HG03460 (cell line): ENCODE results near the gene ZNF581.

Experiments
- ATAC-seq: cut with Tn5 transposase; IDR thresholded peaks from one replicate; pipeline ENCODE4 v1.9.1; 2021; ENCODE audit not compliant: unreplicated experiment

Gene ZNF581

GRCh38 chr19:55661826-55662225 lies 18.4 kb downstream of the ZNF581 start:
- ATAC-seq = no peak

- ATAC-seq = no peak
Measured at GRCh38 chr19:55663846-55664536, 20.5 kb downstream of the ZNF581 start.

- ATAC-seq = no peak
Measured at GRCh38 chr19:55666343-55667005, 23.0 kb downstream of the ZNF581 start.

DNA sequence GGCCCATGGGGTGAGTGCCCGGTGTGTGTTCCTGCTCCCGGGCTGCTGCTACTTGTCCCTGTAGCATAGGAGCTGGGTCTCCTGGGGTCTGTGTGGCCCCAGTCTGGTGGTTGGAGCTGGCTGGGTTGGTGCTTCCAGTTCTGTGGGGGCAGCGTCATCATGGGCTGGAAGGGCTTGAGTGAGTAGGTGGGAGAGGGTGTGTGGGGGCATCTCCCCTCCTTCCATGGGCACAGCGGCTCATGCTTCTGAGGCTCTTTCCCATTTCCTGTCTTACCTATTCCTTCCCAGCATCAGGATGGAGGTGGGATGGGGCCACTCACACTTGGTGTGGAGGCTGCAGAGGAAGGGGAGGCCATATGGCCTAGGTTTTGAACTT lies 23.5 kb downstream of the ZNF581 start:
- no peak for ATAC-seq

DNA sequence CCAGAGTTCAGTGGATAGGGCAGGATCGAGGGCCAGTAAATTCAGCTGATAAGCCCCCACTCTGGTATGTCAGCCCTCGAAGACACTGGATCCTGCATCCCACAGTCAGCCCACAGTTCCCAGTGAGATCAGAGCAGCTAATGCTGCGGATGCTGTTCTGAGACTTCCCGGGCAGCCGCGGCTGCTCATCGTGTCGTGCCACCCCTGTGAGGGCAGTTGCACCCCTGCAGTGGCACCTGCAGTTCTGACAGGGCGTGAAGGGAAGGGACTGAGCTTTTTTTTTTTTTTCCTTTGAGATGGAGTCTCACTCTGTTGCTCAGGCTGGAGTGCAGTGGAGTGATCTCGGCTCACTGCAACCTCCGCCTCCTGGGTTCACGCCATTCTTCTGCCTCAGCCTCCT lies 24.1 kb downstream of the ZNF581 start:
- no peak for ATAC-seq

GRCh38 chr19:55667958-55668357 lies 24.5 kb downstream of the ZNF581 start:
- ATAC-seq = no peak

DNA sequence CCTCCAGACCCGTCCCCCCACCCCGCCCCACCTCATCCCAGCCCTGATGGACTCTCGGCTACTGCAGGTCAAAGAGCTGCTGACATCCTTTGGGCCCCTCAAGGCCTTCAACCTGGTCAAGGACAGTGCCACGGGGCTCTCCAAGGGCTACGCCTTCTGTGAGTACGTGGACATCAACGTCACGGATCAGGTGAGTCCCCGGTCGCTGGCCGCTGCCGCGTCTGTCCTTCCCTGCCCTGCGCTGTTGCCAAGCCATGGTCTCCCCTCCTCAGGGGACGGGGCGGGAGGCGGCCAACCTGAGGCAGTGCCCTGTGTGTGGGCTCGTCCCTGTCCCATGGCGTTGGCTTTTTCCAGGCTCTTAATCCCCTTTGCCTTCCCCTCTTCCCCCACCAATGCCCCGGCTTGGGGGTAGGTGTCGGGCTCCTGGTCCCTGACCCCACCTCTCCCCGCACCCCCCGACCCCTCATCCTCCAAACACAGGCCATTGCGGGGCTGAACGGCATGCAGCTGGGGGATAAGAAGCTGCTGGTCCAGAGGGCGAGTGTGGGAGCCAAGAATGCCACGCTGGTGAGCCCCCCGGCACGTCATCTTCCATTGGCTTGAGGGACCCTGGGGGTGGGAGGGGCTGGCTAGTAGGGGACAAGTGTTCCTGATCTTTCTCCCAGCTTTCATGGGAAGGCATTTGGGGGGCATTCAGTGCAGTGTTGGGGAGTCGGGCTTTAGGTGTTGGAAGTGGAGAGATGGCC lies 25.3 kb downstream of the ZNF581 start:
- no peak for ATAC-seq

- no peak for ATAC-seq
Measured at GRCh38 chr19:55669418-55670279, 26.2 kb downstream of the ZNF581 start.

DNA sequence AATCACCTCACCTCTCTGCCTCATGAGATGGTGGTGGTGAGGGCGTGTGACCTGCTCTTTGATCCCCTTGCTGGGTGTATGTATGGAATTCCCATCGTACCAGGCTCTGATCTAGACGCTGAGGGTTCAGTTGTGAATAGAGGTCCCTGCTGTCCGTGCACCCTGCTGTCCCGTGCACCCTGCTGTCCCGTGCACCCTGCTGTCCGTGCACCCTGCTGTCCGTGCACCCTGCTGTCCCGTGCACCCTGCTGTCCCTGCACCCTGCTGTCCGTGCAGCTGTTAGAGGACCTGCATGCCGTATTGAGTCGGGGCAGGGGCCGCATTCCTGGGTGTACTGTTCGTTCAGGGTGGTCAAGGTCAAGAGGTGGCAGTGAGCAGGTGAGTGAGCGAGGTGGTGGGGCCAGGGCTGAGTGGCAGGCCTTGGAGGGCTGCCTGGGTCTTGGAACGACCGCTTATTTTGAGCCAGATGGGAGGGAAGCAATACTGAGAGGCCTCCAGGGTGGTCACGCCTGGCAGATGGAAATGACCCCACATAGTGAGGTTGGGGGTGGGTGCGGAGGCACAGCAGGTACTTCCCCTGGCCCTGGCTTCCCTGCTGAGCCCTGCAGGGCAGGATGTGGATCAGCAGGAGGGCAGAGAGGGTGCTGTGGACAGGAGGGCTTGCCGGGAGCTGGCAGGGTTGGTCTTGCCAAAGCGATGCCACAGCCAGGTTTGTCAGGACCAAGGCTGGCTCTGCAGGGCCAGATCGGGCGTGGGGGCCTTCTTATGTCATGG lies 27.0 kb downstream of the ZNF581 start:
- no peak for ATAC-seq

- ATAC-seq = no peak
Measured at GRCh38 chr19:55671054-55671378, 27.6 kb downstream of the ZNF581 start.

DNA sequence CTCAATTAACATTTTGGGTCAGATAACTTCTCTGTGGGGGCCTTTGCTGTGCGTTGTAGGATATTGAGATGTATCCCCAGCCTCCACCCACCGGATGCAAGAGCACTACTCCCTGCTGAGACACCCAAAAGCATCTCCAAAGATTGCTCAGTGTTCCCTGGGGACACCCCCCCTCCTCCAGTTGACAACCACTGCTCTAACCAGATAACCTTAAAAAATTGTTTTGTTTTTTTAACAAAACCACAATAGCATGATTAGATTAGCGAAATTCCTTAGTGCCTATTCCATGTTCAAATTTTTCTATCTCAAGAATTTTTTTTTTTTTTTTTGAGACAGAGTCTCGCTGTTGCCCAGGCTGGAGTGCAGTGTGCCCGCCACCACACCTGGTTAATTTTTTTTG lies 29.0 kb downstream of the ZNF581 start:
- ATAC-seq = no peak

DNA sequence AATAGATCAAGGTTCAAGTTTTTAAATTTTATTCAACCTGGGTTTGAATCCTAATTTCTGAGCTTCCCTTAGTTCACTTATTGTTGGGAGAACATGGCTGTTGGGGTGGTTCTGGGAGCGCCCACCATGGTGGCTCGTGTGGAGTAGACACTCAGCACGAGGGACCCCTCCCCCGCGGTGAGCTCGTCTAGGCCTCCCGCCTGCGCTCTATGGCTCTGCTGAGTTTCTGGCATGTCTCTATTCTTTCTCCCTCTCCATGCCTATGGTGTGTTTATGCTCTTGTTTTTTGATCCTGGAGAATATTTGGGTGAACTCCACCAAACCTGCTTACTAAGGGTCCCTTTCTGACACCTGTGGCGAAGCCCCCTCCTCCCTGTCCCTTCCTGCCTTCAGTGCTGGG lies 30.0 kb downstream of the ZNF581 start:
- ATAC-seq = no peak

DNA sequence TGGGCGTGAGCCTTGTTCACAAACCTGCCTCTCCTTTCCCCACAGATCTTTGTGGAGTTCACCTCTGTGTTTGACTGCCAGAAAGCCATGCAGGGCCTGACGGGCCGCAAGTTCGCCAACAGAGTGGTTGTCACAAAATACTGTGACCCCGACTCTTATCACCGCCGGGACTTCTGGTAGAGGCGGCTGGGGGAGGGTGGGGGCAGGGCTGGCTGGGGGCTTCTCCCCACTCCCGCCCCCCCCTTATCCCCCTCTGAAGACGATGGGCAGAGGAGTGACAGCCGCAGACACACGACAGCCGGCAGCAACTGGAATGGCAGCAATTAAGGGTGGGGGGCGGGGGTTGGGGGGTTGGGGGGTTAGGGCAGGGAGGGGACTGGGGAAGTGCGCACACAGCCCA lies 30.4 kb downstream of the ZNF581 start:
- no peak for ATAC-seq

DNA sequence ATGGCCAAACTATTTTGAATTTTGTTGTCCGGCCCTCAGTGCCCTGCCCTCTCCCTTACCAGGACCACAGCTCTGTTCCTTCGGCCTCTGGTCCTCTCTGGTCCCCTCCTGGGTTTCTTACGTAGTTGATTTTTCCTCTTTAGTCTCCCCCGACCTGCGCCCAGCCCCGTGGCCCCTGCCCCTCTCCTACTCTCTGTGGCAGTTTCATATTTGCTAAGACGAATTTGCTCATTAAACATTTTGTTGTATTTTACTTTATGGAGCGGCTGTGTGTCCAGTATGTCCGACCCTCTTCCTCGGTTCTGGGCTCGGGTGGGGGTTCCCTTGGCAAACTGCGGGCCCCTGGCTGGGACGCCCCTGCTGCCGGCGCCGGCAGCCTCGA lies 31.0 kb downstream of the ZNF581 start:
- ATAC-seq = no peak

DNA sequence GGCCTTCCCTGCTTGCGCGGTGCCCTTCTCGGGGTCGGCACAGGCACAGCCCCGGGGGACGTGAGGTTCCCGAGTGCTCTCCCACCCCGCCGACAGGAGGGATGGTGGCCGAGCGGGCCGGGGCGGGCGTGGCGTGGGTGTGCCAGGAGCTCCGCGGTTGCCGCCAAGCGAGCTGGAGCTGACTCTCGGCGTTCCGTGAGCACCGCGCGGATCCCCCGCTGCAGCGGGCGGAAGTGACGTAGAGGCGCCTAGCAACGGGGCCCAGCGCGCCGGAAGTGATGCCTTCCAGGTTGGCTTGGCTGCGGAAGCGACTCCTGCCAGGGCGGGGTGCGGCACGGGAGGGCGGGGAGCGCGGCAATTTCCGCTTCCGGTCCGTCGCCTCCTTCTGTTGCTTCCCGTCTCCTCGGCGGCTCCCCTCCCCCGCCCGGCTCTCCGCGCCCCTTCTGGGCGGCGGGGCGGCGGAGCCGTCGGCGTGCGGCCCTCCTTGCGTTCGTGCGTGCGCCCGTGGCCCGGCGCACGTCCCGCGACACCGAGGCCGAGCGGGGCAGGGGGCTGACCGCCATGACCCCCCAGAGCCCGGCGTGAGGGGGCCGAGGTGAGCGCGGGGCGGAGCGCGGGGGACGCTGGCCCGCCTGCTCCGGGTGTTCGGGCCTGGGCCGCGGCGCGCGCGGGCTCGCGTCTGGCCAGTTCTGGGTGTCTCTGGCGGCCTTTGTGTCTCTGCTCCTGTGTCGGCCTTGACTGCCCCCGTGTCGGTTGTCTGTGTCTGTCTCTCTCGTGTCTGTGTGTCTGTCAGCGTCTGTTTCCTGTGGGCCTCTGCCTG lies 31.6 kb downstream of the ZNF581 start, which contains the start of gene EPN1:
Gene EPN1 (plus strand): TSS at position 386 of the 820 bp plus-strand sequence. CDS start 3,402 bp downstream, outside the sequence.
- ATAC-seq = peak; percentile 63

GRCh38 chr19:55675661-55676354 lies 32.4 kb downstream of the ZNF581 start:
- ATAC-seq = no peak

GRCh38 chr19:55676383-55676782 lies 32.9 kb downstream of the ZNF581 start:
- ATAC-seq = no peak

DNA sequence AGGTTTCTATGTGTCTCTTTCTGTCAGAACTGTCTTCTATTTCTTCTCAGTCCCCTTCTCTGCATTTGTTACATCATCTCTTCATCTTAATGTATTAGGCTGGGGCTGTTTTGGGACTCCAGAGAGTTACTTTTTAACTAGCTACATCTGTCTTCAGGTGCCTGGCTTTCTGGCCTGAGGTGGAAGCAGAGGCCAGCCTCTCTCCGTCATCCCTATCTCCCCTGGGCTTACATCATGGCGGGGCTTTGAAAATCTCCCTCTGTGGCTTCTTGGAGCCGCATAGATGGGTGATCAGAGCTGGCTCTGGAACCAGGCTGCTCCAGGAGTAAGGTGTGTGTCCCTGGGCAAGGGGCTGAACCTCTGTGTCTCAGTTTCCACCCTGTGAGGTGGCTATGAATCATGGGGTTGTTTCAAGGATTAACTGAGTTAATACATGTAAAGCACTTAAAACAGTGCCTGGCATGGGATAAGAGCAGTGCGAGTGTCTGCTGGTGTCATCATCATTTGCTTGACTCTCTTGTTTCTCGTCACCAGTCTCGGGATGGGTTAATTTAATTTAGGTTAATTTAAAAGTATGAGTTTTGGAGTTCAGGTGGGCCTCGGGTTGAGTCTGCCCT lies 33.5 kb downstream of the ZNF581 start:
- no peak for ATAC-seq

GRCh38 chr19:55677572-55678028 lies 34.2 kb downstream of the ZNF581 start:
- no peak for ATAC-seq
